GM10847 (cell line): ENCODE data around the gene SLC39A11.

Source experiments
- POLR2A ChIP-seq: IDR thresholded peaks from 2 replicates; pipeline ENCODE4 v1.6.1; 2011; ENCODE audit not compliant: insufficient read length; ENCODE audit errors: extremely low read depth

The SLC39A11 gene

DNA sequence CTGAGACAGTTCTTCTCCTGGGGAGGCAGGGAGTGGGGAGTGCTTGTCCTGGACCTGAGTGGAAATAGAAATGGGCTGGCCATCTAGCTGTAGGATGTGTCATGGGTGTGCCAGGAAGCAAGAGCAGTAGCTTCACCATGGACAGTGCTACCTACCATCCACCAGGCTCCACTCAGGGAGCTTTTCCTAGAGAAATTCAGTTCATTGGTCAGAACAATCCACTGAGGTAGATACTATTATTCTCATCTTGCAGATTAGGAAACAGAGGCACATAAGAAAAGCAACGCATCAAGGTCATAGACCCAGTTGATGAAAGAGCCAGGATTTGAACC is 372.0 kb downstream of the SLC39A11 start:
- no peak for TF ChIP-seq POLR2A

DNA sequence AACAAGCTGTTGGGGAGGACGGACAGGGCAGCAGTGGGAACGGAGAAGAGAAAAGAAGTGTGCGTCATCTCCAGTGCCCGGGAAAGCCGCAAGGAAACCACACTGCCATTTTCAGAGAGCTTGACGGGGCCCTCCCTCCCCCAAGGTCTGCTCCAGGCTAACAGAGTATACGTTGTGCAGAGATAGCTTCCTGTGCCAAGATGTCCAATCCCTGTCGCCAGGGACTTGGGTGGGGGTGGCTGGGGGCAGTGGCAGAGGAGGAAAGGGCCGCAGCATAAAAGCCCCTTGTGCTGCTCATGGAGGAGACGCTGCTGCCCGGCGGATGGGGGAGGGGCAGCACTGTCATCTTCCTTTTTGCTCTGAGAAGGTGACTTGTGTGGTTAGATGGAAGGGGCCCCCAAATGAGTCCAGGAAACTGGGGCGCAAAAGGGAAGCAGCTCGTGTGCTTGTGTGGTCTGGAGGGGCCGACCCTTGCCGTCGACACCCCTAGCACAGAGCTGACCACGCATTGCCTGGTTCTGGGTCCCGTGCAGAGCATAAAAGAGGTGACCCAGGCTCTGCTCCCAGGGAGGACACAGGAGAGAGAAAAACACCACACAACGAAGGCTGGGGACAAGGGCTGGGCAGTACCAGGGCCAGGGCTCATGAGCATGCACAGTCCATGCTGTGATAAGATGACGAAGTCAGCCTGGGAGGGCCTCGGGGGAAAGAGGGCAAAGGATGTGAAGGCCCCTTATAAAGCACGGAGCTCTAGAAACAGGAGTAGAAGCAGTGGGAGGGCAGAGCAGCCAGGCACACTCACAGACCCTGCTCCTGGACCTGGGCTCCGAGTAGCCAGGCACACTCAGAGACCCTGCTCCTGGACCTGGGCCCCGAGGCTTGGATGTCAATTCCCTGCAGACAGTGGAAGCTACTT is 372.7 kb downstream of the SLC39A11 start:
- no peak for TF ChIP-seq POLR2A

DNA sequence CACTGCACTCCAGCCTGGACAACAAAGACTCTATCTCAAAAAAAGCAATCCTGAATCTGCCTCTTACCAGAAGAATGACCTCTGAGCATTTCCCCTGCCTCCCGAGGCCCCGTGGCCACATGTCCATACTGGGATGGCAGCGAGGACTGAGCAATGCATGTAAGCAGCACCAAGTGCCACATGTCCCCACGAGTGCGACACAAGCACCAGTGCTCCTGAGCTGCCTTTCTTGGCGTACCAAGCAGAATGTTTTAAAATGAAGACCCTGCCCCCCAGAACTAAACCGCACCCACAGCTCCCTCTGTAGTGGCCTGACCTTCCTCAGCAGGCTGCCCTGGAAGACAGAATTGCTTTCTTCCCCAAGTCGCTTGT is 373.3 kb downstream of the SLC39A11 start:
- TF ChIP-seq POLR2A = no peak

DNA sequence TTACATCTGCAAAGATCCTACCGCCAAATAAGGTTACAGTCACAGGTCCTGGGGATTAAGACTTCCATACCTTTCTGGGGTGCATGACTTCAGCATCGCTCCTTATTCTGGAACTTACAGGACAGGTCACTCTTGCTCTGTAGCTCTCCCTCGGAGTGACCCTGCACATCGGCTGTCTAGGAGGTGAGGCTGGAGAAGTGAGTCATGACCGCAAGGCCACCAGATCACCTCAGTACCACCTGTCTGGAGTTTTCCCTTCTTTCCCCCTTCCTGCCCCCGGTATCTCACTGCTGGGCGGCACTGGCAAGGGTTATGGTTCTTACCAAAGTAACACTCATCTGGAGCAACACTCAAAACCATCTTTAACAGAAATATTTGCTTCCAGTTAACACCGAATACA is 374.8 kb downstream of the SLC39A11 start:
- TF ChIP-seq POLR2A = no peak

DNA sequence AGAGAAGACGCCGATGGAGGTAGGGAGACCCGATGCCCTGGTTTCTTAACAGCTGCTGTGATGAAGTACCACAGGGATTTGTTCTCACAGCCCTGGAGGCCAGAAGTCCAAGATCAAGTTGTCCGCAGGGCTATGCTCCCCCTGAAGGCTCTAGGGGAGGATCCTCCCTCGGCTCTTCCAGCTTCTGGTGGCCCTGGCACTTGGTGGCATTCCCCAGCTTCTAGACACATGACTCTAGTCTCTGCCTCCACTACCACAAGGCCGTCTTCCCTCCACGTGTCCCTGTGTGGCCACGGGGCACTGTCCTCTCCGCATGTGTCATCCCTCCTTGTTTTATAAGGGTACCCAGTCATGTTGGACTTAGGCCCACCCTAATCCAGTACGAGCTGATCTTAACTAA is 375.2 kb downstream of the SLC39A11 start:
- TF ChIP-seq POLR2A = no peak

DNA sequence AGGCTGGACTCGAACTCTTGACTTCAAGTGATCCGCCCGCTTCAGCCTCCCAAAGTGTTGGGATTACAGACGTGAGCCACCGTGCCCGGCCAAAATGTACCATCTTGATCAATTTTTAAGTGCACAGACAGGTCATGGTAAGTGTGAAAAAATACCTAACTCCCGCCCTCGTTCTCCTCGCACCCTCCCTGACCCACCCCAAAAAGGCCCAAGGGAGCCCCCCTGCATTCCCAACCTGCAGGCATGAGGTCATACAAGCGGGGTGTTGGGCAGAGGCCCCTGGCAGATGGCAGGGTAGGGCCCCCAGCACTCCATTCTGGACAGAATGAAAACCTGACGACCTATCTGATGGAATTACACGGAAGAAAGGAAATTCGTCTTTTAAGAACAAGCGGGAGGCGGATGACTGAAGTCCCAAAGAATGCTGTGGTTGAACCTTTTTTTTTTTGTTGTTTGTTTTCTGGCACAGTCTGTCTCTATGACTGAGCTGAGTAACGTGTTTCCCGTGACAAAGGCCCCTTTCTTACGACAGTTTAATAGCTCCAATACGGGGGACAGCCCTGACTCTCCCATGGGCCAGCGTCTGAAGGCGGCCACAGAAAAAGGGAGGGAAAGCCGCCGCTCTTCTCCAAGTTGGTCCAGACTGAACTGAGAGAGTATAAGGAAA is 376.4 kb downstream of the SLC39A11 start:
- TF ChIP-seq POLR2A = no peak

DNA sequence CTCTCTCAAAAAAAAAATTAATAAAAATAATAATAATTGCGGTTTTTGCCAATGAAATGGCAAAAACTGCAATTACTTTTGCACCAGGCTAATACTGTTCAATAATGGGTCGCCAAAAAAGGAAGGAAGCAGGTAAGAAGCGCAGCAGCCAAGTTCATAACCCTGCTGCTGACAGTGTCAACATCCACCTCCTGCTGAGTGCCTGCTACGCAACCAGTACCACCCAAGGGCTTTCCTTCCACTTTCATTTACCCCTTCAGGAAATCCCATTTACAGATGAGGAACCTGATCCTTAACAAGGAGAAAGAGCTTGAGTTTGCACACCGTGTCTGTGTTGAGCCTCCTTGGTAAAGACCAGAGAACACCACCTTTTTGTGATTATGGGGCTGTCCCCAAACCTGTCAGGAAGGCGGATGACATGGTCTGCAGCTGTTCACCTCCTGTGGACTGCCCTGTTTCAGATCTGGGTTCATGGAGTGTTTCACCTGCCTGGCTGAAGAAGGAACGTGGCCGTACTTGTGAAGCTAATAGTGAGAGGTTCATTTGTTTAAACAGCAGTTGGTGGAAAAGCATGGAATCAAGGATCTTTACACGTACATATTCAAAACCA is 378.0 kb downstream of the SLC39A11 start:
- TF ChIP-seq POLR2A = no peak

DNA sequence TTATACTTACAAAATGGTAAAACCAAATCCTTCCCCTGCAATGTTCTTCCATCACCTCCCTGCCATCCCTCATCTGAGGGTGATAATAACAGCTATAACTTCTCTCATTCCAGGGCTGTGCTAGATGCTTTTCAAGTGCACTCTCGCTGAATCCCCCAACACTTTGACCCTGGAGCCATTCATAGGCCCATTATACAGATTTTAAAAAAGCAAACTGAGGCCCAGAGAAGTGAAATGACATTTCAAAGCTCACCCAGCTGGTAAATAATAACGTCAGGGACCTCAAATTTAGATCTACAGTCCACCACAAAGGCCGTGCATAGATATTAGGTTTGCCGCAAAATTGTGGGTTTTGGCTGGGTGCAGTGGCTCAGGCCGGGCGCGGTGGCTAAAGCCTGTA is 378.8 kb downstream of the SLC39A11 start:
- no peak for TF ChIP-seq POLR2A

DNA sequence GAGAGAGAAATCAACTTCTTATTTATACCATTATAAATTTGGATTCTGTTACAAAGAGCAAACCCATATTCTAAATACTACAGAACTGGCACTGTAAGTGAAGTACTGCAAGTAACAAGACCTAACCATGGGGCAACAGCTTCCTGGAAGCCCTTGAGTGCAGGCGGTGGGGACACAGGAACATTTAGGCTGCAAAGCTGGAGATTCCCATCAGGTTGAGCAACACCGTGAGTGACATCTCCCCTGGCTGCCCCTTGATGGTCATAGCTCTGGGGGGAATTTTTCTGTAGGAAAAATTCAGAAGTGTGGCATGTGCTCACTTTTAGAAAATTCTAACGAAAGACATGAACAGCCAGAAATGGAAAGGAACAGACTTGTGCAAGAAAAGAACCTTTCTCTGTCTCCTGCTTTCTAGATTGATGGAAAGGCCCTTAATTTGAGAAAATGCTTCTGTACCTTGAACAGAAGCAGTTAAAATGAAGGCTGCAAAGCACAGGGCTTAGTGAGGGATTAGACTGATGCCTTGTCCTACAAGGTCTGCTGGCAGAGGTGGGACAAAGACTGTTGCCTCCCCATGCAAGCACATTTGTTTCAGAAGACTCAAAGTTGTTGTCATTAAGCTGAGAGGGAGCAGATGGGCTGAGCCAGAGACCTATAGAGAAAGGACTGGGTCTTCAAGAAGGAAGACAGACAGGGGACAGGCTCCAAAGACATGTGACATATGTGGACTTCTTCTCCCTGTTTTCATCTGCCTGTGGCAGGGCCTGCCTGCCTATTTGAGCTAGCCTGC is 380.8 kb downstream of the SLC39A11 start:
- no peak for TF ChIP-seq POLR2A

DNA sequence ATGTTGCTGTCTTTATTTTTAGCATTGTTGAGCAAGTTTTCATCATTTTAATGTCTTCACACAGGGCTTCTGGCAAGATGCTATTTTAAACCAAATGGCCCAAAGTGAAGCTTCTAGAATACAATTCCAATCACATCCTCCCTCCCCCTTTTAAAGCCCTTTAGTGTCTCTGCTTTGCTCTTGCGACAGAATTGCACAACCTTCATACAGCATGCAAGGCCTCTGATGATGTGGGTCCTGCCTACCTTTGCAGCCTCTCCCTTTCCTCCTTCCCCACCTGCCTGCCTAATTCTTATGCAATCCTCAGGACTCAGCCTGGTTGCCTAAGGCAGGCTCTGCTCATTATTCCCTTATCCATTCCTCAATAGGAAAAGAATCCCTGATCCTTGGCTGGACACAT is 381.7 kb downstream of the SLC39A11 start:
- no peak for TF ChIP-seq POLR2A

DNA sequence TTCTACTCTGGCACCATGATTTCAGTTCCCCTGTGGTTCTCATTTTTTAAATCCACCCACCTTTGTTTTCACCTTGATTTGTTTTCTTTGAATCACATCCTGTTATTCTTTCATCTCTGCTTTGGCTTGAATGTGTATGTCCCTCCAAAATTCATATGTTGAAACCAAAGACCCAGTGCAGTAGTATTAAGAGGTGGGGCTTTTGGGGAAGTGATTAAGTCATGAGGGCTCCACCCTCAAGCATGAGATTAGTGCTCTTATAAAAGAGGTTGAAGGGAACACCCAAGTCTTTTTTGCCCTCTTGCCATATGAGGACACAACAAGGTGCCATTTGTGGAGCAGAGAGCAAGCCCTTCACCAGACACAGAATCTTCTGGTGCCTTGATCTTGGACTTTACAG is 382.3 kb downstream of the SLC39A11 start:
- TF ChIP-seq POLR2A = no peak

DNA sequence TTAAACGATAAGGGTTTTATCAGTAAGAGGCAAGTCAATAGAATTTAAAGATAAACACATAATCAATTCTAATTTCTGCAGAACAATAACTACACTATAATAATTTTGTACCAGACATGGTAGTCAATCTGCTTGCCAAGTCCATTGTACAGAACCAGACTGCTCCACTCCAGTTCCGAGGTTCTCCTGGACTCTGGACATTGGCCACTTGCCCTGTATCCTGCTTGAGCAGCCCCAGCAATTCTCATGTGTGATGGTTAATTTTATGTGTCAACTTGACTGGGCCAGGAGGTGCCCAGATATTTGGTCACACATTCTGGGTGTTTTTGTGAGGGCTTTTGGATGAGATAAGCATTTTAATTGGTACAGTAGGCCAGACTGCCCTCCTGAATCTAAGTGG is 384.6 kb downstream of the SLC39A11 start:
- TF ChIP-seq POLR2A = no peak

DNA sequence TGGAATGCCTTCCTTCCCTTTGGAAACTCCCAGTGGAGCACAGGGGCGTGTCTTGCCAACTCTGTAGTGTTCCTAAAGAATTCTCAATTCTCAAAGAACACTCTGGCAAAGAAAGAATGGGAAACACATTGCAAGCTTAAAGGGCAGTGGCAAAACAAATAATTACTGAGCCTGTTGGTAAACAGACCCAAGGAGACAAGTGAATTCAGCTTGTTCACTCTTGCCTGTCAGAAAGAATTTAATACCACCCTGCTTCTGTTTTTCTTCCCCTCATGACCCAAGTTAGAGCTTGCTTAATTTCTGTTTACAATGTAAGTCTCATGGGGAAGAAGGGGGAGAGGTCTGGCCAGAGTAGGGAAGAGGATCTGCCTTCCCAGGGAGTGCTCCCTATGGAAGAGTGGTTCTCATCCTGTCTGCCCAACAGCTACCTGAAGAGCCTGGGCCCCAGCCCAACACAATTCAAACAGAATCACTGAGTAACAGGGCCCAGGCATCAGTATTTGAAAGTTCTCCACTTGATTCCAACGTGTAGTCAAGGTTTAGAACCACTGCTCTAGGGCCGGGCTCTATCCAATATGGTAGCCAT is 386.0 kb downstream of the SLC39A11 start:
- no peak for TF ChIP-seq POLR2A

DNA sequence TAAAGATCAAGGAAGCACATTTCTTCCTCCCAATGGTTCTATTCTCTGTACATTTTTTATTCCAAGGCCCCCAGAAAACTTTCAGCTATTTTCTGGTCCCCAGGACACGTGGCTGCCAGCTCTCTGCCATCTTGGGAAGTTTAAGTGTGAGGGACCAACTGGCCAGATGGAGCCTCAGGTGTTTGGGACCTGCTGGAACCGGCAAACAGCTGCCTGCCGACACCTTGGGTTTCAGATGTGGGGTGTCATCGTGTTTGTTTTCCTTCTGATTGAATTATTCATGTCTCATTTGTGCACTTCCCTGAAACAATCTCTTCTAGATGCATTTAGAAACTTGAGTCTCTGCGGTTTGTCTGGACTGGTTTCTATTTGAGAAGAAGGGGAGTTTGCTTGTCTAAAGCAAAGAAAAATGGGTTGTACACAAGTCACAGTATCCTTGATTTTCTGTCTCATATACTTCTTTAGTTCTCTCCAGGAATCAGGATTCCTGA is 386.5 kb downstream of the SLC39A11 start:
- TF ChIP-seq POLR2A = no peak

DNA sequence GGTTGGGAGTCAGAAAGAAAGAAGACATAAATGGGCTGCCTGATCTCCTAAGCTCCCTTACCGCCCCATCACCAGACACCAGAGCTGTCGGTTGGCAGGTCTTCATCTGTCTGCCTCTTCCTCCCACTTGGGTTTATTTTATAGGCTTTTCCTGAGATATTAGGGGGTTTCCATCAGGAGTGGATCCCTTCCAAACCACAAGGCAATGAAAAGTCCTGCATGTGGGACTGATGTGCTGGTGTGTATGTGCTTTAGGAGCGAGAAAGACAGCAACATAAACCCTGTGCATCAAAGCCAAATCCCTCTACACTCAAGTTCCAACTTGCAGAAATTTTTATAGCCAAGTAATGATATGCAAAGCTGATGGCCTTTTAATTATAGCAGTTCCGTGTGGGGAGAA is 389.5 kb downstream of the SLC39A11 start:
- no peak for TF ChIP-seq POLR2A
